ENCODE measurements around the gene ZNF335.

Gene ZNF335

GRCh38 chr20:45918779-45919537, 53.0 kb downstream of the ZNF335 start:
- no peak for DNase-seq (ENCODE audit: extremely low spot score)
- ChIA-PET POLR2A (interaction anchor here (0.7 to 2.8 kb wide), 4 partner anchors 8 to 79 kb away, joined by 3 to 19 read pairs (median 4); partner anchors contain the start of gene PCIF1), CTCF (no interaction called here)
- TF ChIP-seq SUZ12 (IDR thresholded peaks at IDR 0.05) (no peak), NFRKB (IDR thresholded peaks at IDR 0.05) (no peak), BHLHE40 (IDR thresholded peaks at IDR 0.05; ENCODE audit: borderline replicate concordance) (no peak)

- ChIA-PET POLR2A (interaction anchor here (2.8 to 3.0 kb wide), 2 partner anchors 16 kb away, joined by 11 to 19 read pairs; partner anchors contain the start of gene PCIF1), CTCF (no interaction called here)
- no peak for DNase-seq (ENCODE audit: extremely low spot score)
- TF ChIP-seq SUZ12 (IDR thresholded peaks at IDR 0.05): no peak
- TF ChIP-seq HDGF (IDR thresholded peaks at IDR 0.05; ENCODE audit: borderline replicate concordance): no peak
- no peak for TF ChIP-seq PKNOX1 (IDR thresholded peaks at IDR 0.05)
- TF ChIP-seq BHLHE40 (IDR thresholded peaks at IDR 0.05; ENCODE audit: borderline replicate concordance): no peak
- no peak for TF ChIP-seq ZNF384 (IDR thresholded peaks at IDR 0.05)
- TF ChIP-seq SP1 (IDR thresholded peaks at IDR 0.05): no peak
- TF ChIP-seq LEF1 (IDR thresholded peaks at IDR 0.05; ENCODE audit: borderline replicate concordance): no peak
- TF ChIP-seq CTBP1 (IDR thresholded peaks at IDR 0.05; ENCODE audit: borderline replicate concordance): no peak
- no peak for TF ChIP-seq ELF4 (IDR thresholded peaks at IDR 0.05)
- no peak for TF ChIP-seq FOXK2 (IDR thresholded peaks at IDR 0.05)
- TF ChIP-seq FOXA1 (IDR thresholded peaks at IDR 0.05): no peak
- TF ChIP-seq NFRKB (IDR thresholded peaks at IDR 0.05): no peak
- no peak for TF ChIP-seq L3MBTL2 (conservative IDR thresholded peaks at IDR 0.05)
- TF ChIP-seq ARNT (IDR thresholded peaks at IDR 0.05): no peak
- no peak for TF ChIP-seq TARDBP (IDR thresholded peaks at IDR 0.05)
- no peak for TF ChIP-seq FOXM1 (IDR thresholded peaks at IDR 0.05; ENCODE audit: borderline replicate concordance)
Measured at GRCh38 chr20:45918182-45918737, 53.7 kb downstream of the ZNF335 start.

GRCh38 chr20:45917790-45918141, 54.2 kb downstream of the ZNF335 start:
- ChIA-PET CTCF (no interaction called here), POLR2A (interaction anchor here (3.0 kb wide), 1 partner anchor 17 kb away, joined by 11 read pairs; the partner anchor contains the start of gene PCIF1)
- no peak for DNase-seq (ENCODE audit: extremely low spot score)
- no peak for TF ChIP-seq ELF4 (IDR thresholded peaks at IDR 0.05)

GRCh38 chr20:45913116-45913515, 58.9 kb downstream of the ZNF335 start:
- CTCF ChIA-PET: no interaction called here
- POLR2A ChIA-PET: no interaction called here
- TF ChIP-seq SP1 (IDR thresholded peaks at IDR 0.05) (no peak), FOXM1 (IDR thresholded peaks at IDR 0.05; ENCODE audit: borderline replicate concordance) (no peak), LEF1 (IDR thresholded peaks at IDR 0.05; ENCODE audit: borderline replicate concordance) (no peak), SUZ12 (IDR thresholded peaks at IDR 0.05) (no peak), FOXK2 (IDR thresholded peaks at IDR 0.05) (no peak), HDGF (IDR thresholded peaks at IDR 0.05; ENCODE audit: borderline replicate concordance) (no peak), ZNF384 (IDR thresholded peaks at IDR 0.05) (no peak)
- DNase-seq (ENCODE audit: extremely low spot score): no peak

- TF ChIP-seq TARDBP (IDR thresholded peaks at IDR 0.05) (no peak), FOXM1 (IDR thresholded peaks at IDR 0.05; ENCODE audit: borderline replicate concordance) (no peak), FOXK2 (IDR thresholded peaks at IDR 0.05) (no peak), ELF4 (IDR thresholded peaks at IDR 0.05) (no peak), HDGF (IDR thresholded peaks at IDR 0.05; ENCODE audit: borderline replicate concordance) (no peak), ZNF384 (IDR thresholded peaks at IDR 0.05) (no peak), SP1 (IDR thresholded peaks at IDR 0.05) (no peak), CTBP1 (IDR thresholded peaks at IDR 0.05; ENCODE audit: borderline replicate concordance) (no peak), LEF1 (IDR thresholded peaks at IDR 0.05; ENCODE audit: borderline replicate concordance) (no peak), L3MBTL2 (conservative IDR thresholded peaks at IDR 0.05) (no peak), FOXA1 (IDR thresholded peaks at IDR 0.05) (no peak), PKNOX1 (IDR thresholded peaks at IDR 0.05) (no peak), NFRKB (IDR thresholded peaks at IDR 0.05) (no peak), BHLHE40 (IDR thresholded peaks at IDR 0.05; ENCODE audit: borderline replicate concordance) (no peak), ARNT (IDR thresholded peaks at IDR 0.05) (no peak), SUZ12 (IDR thresholded peaks at IDR 0.05) (no peak)
Measured at GRCh38 chr20:45912344-45912682, 59.7 kb downstream of the ZNF335 start.

GRCh38 chr20:45911486-45912343, 60.3 kb downstream of the ZNF335 start, which contains the start of gene PLTP:
Gene PLTP (minus strand): TSS chr20:45912155. CDS start chr20:45911452, 703 bp downstream.
- TF ChIP-seq SUZ12 (IDR thresholded peaks at IDR 0.05) (no peak), FOXM1 (IDR thresholded peaks at IDR 0.05; ENCODE audit: borderline replicate concordance) (no peak), TARDBP (IDR thresholded peaks at IDR 0.05) (no peak), SP1 (IDR thresholded peaks at IDR 0.05) (no peak), L3MBTL2 (conservative IDR thresholded peaks at IDR 0.05) (0 out of 2 replicates have a peak, but pooled peaks have one; percentile 36), HDGF (IDR thresholded peaks at IDR 0.05; ENCODE audit: borderline replicate concordance) (no peak)
- DNase-seq (ENCODE audit: extremely low spot score): no peak
- POLR2A ChIA-PET: interaction anchor here (1.4 to 1.6 kb wide), 2 partner anchors 18 to 30 kb away, joined by 3 to 5 read pairs; no protein-coding TSS in a partner anchor
- CTCF ChIA-PET: no interaction called here

More at GRCh38 chr20:45912344-45912682, 59.7 kb downstream of the ZNF335 start:
- no peak for DNase-seq (ENCODE audit: extremely low spot score)
- ChIA-PET CTCF (no interaction called here), POLR2A (no interaction called here)

All from HEK293T (cell line).